Measurements from ENCODE around the gene NGB. TPM values are rescaled to one million over a fixed set of nuclear protein-coding genes. Genes with fewer than 3 reads are reported as not detected.
A peak's percentile ranks its signal among the peaks of the same experiment; 100 is the strongest.

NGB gene
- total RNA-seq, 4 donors from 2014 or later = 2.7 to 4.6 (median 3.6) TPM

GRCh38 chr14:77316872-77317301, 45.9 kb upstream of the NGB start:
- WGBS = 76% methylated on average over 5 of the region's 5 CpGs
- H3K4me1 ChIP-seq = peaks cover 22 to 49% (median 38%) of the 10 kb centered on the region in 4 donors
- no peaks in the 10 kb centered on the region for H3K9me3 ChIP-seq
- no peak for DNase-seq (ENCODE audit: extremely low spot score)
- intact Hi-C loops (cut with DNase I) = loop anchor here (5.0 kb wide), 1 partner anchor 165 kb away; no protein-coding TSS in a partner anchor
- no peaks in the 10 kb centered on the region for H3K27me3 ChIP-seq
- H3K4me3 ChIP-seq = no peak overlapping the region
- H3K27ac ChIP-seq (replicated peaks in 1 of 4) = no peak overlapping the region
- no peaks in the 10 kb centered on the region for H3K36me3 ChIP-seq
- TF ChIP-seq POLR2A (IDR thresholded peaks at IDR 0.05; ENCODE audit: low read depth) (no peak), POLR2AphosphoS5 (IDR thresholded peaks at IDR 0.05) (no peak), EP300 (IDR thresholded peaks at IDR 0.05) (no peak)
- TF ChIP-seq, protein P1, sequence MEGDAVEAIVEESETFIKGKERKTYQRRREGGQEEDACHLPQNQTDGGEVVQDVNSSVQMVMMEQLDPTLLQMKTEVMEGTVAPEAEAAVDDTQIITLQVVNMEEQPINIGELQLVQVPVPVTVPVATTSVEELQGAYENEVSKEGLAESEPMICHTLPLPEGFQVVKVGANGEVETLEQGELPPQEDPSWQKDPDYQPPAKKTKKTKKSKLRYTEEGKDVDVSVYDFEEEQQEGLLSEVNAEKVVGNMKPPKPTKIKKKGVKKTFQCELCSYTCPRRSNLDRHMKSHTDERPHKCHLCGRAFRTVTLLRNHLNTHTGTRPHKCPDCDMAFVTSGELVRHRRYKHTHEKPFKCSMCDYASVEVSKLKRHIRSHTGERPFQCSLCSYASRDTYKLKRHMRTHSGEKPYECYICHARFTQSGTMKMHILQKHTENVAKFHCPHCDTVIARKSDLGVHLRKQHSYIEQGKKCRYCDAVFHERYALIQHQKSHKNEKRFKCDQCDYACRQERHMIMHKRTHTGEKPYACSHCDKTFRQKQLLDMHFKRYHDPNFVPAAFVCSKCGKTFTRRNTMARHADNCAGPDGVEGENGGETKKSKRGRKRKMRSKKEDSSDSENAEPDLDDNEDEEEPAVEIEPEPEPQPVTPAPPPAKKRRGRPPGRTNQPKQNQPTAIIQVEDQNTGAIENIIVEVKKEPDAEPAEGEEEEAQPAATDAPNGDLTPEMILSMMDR (IDR thresholded peaks at IDR 0.05) = no peak

- TF ChIP-seq, protein P1 (IDR thresholded peaks at IDR 0.05) = no peak
- no peak overlapping the region for H3K27ac ChIP-seq (replicated peaks in 1 of 4)
- WGBS = 42% methylated on average over 1 of the region's 1 CpG
Observed at GRCh38 chr14:77316195-77316505, 45.1 kb upstream of the NGB start.

GRCh38 chr14:77314539-77315457, 43.8 kb upstream of the NGB start:
- no peaks in the 10 kb centered on the region for H3K9me3 ChIP-seq
- H3K27me3 ChIP-seq = no peaks in the 10 kb centered on the region
- no peak overlapping the region for H3K4me3 ChIP-seq
- intact Hi-C loops (cut with DNase I) = loop anchor here (5.0 kb wide), 1 partner anchor 162 kb away; no protein-coding TSS in a partner anchor
- no peak for DNase-seq (ENCODE audit: extremely low spot score)
- peaks cover 20 to 44% (median 34%) of the 10 kb centered on the region in 4 donors for H3K4me1 ChIP-seq
- 80% methylated on average over 8 of the region's 10 CpGs for WGBS
- H3K27ac ChIP-seq (replicated peaks in 1 of 4) = peak overlapping the region in 1 of 4 donors; percentile 28
- TF ChIP-seq POLR2A (IDR thresholded peaks at IDR 0.05; ENCODE audit: low read depth) = no peak
- TF ChIP-seq, protein P1 (IDR thresholded peaks at IDR 0.05) = no peak
- no peak for TF ChIP-seq POLR2AphosphoS5 (IDR thresholded peaks at IDR 0.05)
- TF ChIP-seq EP300 (IDR thresholded peaks at IDR 0.05) = no peak
- peaks cover 0 to 4% (median 2%) of the 10 kb centered on the region in 4 donors for H3K36me3 ChIP-seq

More at GRCh38 chr14:77316195-77316505, 45.1 kb upstream of the NGB start:
- H3K4me1 ChIP-seq = peaks cover 22 to 47% (median 37%) of the 10 kb centered on the region in 4 donors
- intact Hi-C loops (cut with DNase I) = loop anchor here (5.0 kb wide), 1 partner anchor 164 kb away; no protein-coding TSS in a partner anchor
- DNase-seq (ENCODE audit: extremely low spot score) = no peak
- no peak overlapping the region for H3K4me3 ChIP-seq
- H3K27me3 ChIP-seq = no peaks in the 10 kb centered on the region
- no peaks in the 10 kb centered on the region for H3K9me3 ChIP-seq
- no peaks in the 10 kb centered on the region for H3K36me3 ChIP-seq

- 15% methylated on average over 2 of the region's 2 CpGs for WGBS
- TF ChIP-seq POLR2A (IDR thresholded peaks at IDR 0.05; ENCODE audit: low read depth) (no peak), POLR2AphosphoS5 (IDR thresholded peaks at IDR 0.05) (no peak), EP300 (IDR thresholded peaks at IDR 0.05) (no peak)
- TF ChIP-seq, protein P1 (IDR thresholded peaks at IDR 0.05) = no peak
- intact Hi-C loops (cut with DNase I) = no loop called here
- no peak for DNase-seq (ENCODE audit: extremely low spot score)
- Histone ChIP-seq H3K4me3 (no peak overlapping the region), H3K27ac (replicated peaks in 1 of 4) (peak overlapping the region in 1 of 4 donors; percentile 45), H3K36me3 (peaks cover 0 to 4% (median 2%) of the 10 kb centered on the region in 4 donors), H3K9me3 (no peaks in the 10 kb centered on the region), H3K4me1 (peaks cover 13 to 36% (median 26%) of the 10 kb centered on the region in 4 donors), H3K27me3 (no peaks in the 10 kb centered on the region)
Observed at GRCh38 chr14:77314043-77314442, 43.0 kb upstream of the NGB start.

All from esophagus muscularis mucosa (tissue), 4 donors.